ENCODE measurements around the gene TRAPPC10.

The TRAPPC10 gene

GRCh38 chr21:44087426-44088400 is 75.6 kb downstream of the TRAPPC10 start:
- no peak for TF ChIP-seq CTCF (IDR thresholded peaks at IDR 0.05; ENCODE audit: insufficient read depth, low read length, poor library complexity, severe bottlenecking)
- H3K4me3 ChIP-seq (replicated peaks; ENCODE audit: low read depth, low read length) = no peak overlapping the region
- no peaks in the 10 kb centered on the region for H3K27me3 ChIP-seq (replicated peaks; ENCODE audit: control insufficient read depth, insufficient read depth, low read length)
- no peak for DNase-seq (ENCODE audit: extremely low read depth, insufficient read length)
- peaks cover 40% of the 10 kb centered on the region for H3K36me3 ChIP-seq (ENCODE audit: control insufficient read depth, insufficient read depth, low read length)

- Histone ChIP-seq H3K4me3 (replicated peaks; ENCODE audit: low read depth, low read length) (no peak overlapping the region), H3K36me3 (ENCODE audit: control insufficient read depth, insufficient read depth, low read length) (peaks cover 41% of the 10 kb centered on the region), H3K27me3 (replicated peaks; ENCODE audit: control insufficient read depth, insufficient read depth, low read length) (no peaks in the 10 kb centered on the region)
- no peak for DNase-seq (ENCODE audit: extremely low read depth, insufficient read length)
- TF ChIP-seq CTCF (IDR thresholded peaks at IDR 0.05; ENCODE audit: insufficient read depth, low read length, poor library complexity, severe bottlenecking) = no peak
These were observed 76.3 kb downstream of the TRAPPC10 start for GRCh38 chr21:44088401-44088780.

- H3K27me3 ChIP-seq (replicated peaks; ENCODE audit: control insufficient read depth, insufficient read depth, low read length) = no peaks in the 10 kb centered on the region
- no peak for TF ChIP-seq CTCF (IDR thresholded peaks at IDR 0.05; ENCODE audit: insufficient read depth, low read length, poor library complexity, severe bottlenecking)
- DNase-seq (ENCODE audit: extremely low read depth, insufficient read length) = no peak
- peaks cover 42% of the 10 kb centered on the region for H3K36me3 ChIP-seq (ENCODE audit: control insufficient read depth, insufficient read depth, low read length)
- no peak overlapping the region for H3K4me3 ChIP-seq (replicated peaks; ENCODE audit: low read depth, low read length)
These were observed 77.1 kb downstream of the TRAPPC10 start for GRCh38 chr21:44089001-44089911.

GRCh38 chr21:44090325-44090724 is 78.2 kb downstream of the TRAPPC10 start:
- no peak overlapping the region for H3K4me3 ChIP-seq (replicated peaks; ENCODE audit: low read depth, low read length)
- H3K27me3 ChIP-seq (replicated peaks; ENCODE audit: control insufficient read depth, insufficient read depth, low read length) = no peaks in the 10 kb centered on the region
- peaks cover 39% of the 10 kb centered on the region for H3K36me3 ChIP-seq (ENCODE audit: control insufficient read depth, insufficient read depth, low read length)
- no peak for TF ChIP-seq CTCF (IDR thresholded peaks at IDR 0.05; ENCODE audit: insufficient read depth, low read length, poor library complexity, severe bottlenecking)
- no peak for DNase-seq (ENCODE audit: extremely low read depth, insufficient read length)

GRCh38 chr21:44092211-44092610 is 80.1 kb downstream of the TRAPPC10 start:
- Histone ChIP-seq H3K27me3 (replicated peaks; ENCODE audit: control insufficient read depth, insufficient read depth, low read length) (no peaks in the 10 kb centered on the region), H3K4me3 (replicated peaks; ENCODE audit: low read depth, low read length) (no peak overlapping the region), H3K36me3 (ENCODE audit: control insufficient read depth, insufficient read depth, low read length) (peaks cover 30% of the 10 kb centered on the region)
- no peak for DNase-seq (ENCODE audit: extremely low read depth, insufficient read length)
- no peak for TF ChIP-seq CTCF (IDR thresholded peaks at IDR 0.05; ENCODE audit: insufficient read depth, low read length, poor library complexity, severe bottlenecking)
